GM23338 (cell line): ENCODE data around the gene VPS35. TPM values are rescaled to one million over a fixed set of nuclear protein-coding genes. Genes with fewer than 3 reads are reported as not detected.

Experiments
- ATAC-seq: fragments of 200-7000 bp; cut with Tn5 transposase; 3 replicates; pipeline ENCODE4 v1.9.1; 2020
- DNase-seq: peaks from one replicate; pipeline ENCODE4 v3.0.0-alpha.2; 2015; ENCODE audit warnings: low spot score
- H2AFZ ChIP-seq: fragments of 200-600 bp; sonication (generic); 2 replicates; pipeline ENCODE4 v1.8.0; 2016; ENCODE audit warnings: antibody characterized with exemption, mild to moderate bottlenecking, moderate library complexity
- H3F3A ChIP-seq: fragments of 200-600 bp; sonication (generic); replicated peaks from 2 replicates; pipeline ENCODE4 v1.8.0; 2017; ENCODE audit warnings: antibody characterized with exemption, mixed run types, low read depth
- H3K27ac ChIP-seq: fragments of 200-600 bp; sonication (generic); 2 replicates; pipeline ENCODE4 v1.6.1; 2016; ENCODE audit warnings: low read depth
- H3K27me3 ChIP-seq: fragments of 200-600 bp; sonication (generic); 2 replicates; pipeline ENCODE4 v1.8.0; 2016; ENCODE audit warnings: mild to moderate bottlenecking, mixed run types, moderate library complexity; ENCODE audit not compliant: insufficient read depth
- H3K36me3 ChIP-seq: fragments of 200-600 bp; sonication (generic); 2 replicates; pipeline ENCODE4 v1.8.0; 2016; ENCODE audit warnings: mild to moderate bottlenecking; ENCODE audit not compliant: insufficient read depth
- H3K4me1 ChIP-seq: fragments of 200-600 bp; sonication (generic); 2 replicates; pipeline ENCODE4 v1.8.0; 2016; ENCODE audit warnings: mild to moderate bottlenecking, moderate library complexity; ENCODE audit not compliant: insufficient read depth
- H3K4me2 ChIP-seq: fragments of 200-600 bp; sonication (generic); 2 replicates; pipeline ENCODE4 v1.7.1; 2017; ENCODE audit warnings: mixed run types
- H3K4me3 ChIP-seq: fragments of 200-600 bp; sonication (generic); 2 replicates; pipeline ENCODE4 v1.6.1; 2016; ENCODE audit warnings: mixed run types
- H3K79me2 ChIP-seq: fragments of 200-600 bp; sonication (generic); replicated peaks from 2 replicates; pipeline ENCODE4 v1.8.0; 2017; ENCODE audit warnings: mild to moderate bottlenecking; ENCODE audit not compliant: insufficient read depth
- H3K9me2 ChIP-seq: fragments of 200-600 bp; sonication (generic); 2 replicates; pipeline ENCODE4 v1.8.0; 2017; ENCODE audit not compliant: insufficient read depth
- H4K20me1 ChIP-seq: fragments of 200-600 bp; sonication (generic); replicated peaks from 2 replicates; pipeline ENCODE4 v1.8.0; 2017; ENCODE audit warnings: mild to moderate bottlenecking; ENCODE audit not compliant: insufficient read depth
- H3K27ac Mint-ChIP-seq: 2 replicates; pipeline ENCODE4 v1.8.0; 2020; ENCODE audit warnings: inconsistent platforms, mild to moderate bottlenecking, moderate library complexity, mixed read lengths
- H3K27me3 Mint-ChIP-seq: 3 replicates; pipeline ENCODE4 v1.8.0; 2022; ENCODE audit warnings: low read depth, mild to moderate bottlenecking, moderate library complexity, mixed read lengths, inconsistent platforms; ENCODE audit not compliant: insufficient read depth, poor library complexity
- H3K36me3 Mint-ChIP-seq: 3 replicates; pipeline ENCODE4 v1.8.0; 2021; ENCODE audit warnings: low read depth, mild to moderate bottlenecking, inconsistent platforms, moderate library complexity, mixed read lengths
- H3K4me1 Mint-ChIP-seq: 3 replicates; pipeline ENCODE4 v1.8.0; 2020; ENCODE audit warnings: mild to moderate bottlenecking, inconsistent platforms, mixed read lengths
- H3K4me3 Mint-ChIP-seq: 3 replicates; pipeline ENCODE4 v1.8.0; 2021; ENCODE audit warnings: moderate library complexity, mild to moderate bottlenecking, inconsistent platforms, mixed read lengths
- H3K9me3 Mint-ChIP-seq: 3 replicates; pipeline ENCODE4 v1.8.0; 2020; ENCODE audit warnings: moderate library complexity, mild to moderate bottlenecking, inconsistent platforms, mixed read lengths
- EZH2 ChIP-seq: fragments of 200-600 bp; sonication (generic); IDR thresholded peaks from one replicate; pipeline ENCODE4 v1.8.0; 2017; ENCODE audit warnings: antibody characterized with exemption, mild to moderate bottlenecking, low read depth; ENCODE audit not compliant: unreplicated experiment
- EZH2phosphoT487 ChIP-seq: fragments of 200-600 bp; sonication (generic); IDR thresholded peaks from one replicate; pipeline ENCODE4 v1.8.1; 2018; ENCODE audit warnings: antibody characterized with exemption; ENCODE audit not compliant: unreplicated experiment
- JUNB ChIP-seq: IDR thresholded peaks from one replicate; pipeline ENCODE4 v1.6.1; 2016; ENCODE audit warnings: antibody characterized with exemption; ENCODE audit not compliant: unreplicated experiment
- NANOG ChIP-seq: IDR thresholded peaks from 2 replicates; pipeline ENCODE4 v1.6.1; 2016; ENCODE audit warnings: antibody characterized with exemption, borderline replicate concordance
- POLR2AphosphoS5 ChIP-seq: IDR thresholded peaks from 2 replicates; pipeline ENCODE4 v1.6.1; 2016; ENCODE audit warnings: antibody characterized with exemption, low read depth
- ZNF114 ChIP-seq: fragments of 250-450 bp; sonication (Bioruptor Pico); IDR thresholded peaks from 2 replicates; pipeline ENCODE4 v1.5.0; 2020; ENCODE audit warnings: mild to moderate bottlenecking, moderate library complexity
- polyA plus RNA-seq: library from polyadenylated mRNA; unstranded; fragments of >200 nt; fragmentation: Nextera tagmentation; extraction: Ambion mirVana; gene quantifications from 2 replicates; pipeline ENCODE4 v1.2.1, GENCODE V29; 2016
- total RNA-seq: library from RNA; depleted of rRNA; stranded (reverse); fragments of >200 nt; shearing (Covaris generic); gene quantifications from 2 replicates; pipeline ENCODE4 v1.2.3, GENCODE V29; 2014
- TF ChIP-seq, protein P1 (sequence below): fragments of 250-450 bp; sonication (Bioruptor Pico); IDR thresholded peaks from 2 replicates; pipeline ENCODE4 v1.5.0; 2020; ENCODE audit warnings: mild to moderate bottlenecking, moderate library complexity
- TF ChIP-seq, protein P2 (sequence below): IDR thresholded peaks from 2 replicates; pipeline ENCODE4 v1.6.1; 2016; ENCODE audit warnings: antibody characterized with exemption

The VPS35 gene
- total and polyA plus RNA-seq, 2 experiments from 2014 or later: 31.1 to 40.0 TPM

DNA sequence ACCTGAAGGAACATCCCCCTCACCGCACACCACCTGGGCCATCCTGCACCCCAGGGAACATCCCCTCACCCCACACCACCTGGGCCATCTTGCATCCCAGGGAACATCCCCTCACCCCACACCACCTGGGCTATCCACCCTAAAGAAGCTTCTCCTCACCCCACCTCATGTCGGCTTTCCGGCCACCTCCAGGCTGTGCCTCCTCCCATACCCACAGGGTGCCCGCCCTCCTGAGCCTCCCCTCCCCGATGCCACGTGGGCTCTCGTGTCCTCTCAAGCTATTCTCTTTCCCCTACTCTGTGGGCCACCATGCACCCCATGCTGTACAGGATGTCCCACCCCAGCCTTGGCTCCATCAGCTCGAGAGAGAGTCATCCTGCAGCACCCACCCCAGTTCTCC, 41.1 kb upstream of the VPS35 start (continued):
- TF ChIP-seq, protein P1, sequence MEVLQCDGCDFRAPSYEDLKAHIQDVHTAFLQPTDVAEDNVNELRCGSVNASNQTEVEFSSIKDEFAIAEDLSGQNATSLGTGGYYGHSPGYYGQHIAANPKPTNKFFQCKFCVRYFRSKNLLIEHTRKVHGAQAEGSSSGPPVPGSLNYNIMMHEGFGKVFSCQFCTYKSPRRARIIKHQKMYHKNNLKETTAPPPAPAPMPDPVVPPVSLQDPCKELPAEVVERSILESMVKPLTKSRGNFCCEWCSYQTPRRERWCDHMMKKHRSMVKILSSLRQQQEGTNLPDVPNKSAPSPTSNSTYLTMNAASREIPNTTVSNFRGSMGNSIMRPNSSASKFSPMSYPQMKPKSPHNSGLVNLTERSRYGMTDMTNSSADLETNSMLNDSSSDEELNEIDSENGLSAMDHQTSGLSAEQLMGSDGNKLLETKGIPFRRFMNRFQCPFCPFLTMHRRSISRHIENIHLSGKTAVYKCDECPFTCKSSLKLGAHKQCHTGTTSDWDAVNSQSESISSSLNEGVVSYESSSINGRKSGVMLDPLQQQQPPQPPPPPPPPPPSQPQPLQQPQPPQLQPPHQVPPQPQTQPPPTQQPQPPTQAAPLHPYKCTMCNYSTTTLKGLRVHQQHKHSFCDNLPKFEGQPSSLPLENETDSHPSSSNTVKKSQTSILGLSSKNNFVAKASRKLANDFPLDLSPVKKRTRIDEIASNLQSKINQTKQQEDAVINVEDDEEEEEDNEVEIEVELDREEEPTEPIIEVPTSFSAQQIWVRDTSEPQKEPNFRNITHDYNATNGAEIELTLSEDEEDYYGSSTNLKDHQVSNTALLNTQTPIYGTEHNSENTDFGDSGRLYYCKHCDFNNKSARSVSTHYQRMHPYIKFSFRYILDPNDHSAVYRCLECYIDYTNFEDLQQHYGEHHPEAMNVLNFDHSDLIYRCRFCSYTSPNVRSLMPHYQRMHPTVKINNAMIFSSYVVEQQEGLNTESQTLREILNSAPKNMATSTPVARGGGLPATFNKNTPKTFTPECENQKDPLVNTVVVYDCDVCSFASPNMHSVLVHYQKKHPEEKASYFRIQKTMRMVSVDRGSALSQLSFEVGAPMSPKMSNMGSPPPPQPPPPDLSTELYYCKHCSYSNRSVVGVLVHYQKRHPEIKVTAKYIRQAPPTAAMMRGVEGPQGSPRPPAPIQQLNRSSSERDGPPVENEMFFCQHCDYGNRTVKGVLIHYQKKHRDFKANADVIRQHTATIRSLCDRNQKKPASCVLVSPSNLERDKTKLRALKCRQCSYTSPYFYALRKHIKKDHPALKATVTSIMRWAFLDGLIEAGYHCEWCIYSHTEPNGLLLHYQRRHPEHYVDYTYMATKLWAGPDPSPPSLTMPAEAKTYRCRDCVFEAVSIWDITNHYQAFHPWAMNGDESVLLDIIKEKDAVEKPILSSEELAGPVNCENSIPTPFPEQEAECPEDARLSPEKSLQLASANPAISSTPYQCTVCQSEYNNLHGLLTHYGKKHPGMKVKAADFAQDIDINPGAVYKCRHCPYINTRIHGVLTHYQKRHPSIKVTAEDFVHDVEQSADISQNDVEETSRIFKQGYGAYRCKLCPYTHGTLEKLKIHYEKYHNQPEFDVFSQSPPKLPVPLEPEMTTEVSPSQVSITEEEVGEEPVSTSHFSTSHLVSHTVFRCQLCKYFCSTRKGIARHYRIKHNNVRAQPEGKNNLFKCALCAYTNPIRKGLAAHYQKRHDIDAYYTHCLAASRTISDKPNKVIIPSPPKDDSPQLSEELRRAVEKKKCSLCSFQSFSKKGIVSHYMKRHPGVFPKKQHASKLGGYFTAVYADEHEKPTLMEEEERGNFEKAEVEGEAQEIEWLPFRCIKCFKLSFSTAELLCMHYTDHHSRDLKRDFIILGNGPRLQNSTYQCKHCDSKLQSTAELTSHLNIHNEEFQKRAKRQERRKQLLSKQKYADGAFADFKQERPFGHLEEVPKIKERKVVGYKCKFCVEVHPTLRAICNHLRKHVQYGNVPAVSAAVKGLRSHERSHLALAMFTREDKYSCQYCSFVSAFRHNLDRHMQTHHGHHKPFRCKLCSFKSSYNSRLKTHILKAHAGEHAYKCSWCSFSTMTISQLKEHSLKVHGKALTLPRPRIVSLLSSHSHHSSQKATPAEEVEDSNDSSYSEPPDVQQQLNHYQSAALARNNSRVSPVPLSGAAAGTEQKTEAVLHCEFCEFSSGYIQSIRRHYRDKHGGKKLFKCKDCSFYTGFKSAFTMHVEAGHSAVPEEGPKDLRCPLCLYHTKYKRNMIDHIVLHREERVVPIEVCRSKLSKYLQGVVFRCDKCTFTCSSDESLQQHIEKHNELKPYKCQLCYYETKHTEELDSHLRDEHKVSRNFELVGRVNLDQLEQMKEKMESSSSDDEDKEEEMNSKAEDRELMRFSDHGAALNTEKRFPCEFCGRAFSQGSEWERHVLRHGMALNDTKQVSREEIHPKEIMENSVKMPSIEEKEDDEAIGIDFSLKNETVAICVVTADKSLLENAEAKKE: no peak
- TF ChIP-seq ZNF114: no peak
- no peak for TF ChIP-seq POLR2AphosphoS5
- TF ChIP-seq EZH2: no peak
- no peak for TF ChIP-seq JUNB

DNA sequence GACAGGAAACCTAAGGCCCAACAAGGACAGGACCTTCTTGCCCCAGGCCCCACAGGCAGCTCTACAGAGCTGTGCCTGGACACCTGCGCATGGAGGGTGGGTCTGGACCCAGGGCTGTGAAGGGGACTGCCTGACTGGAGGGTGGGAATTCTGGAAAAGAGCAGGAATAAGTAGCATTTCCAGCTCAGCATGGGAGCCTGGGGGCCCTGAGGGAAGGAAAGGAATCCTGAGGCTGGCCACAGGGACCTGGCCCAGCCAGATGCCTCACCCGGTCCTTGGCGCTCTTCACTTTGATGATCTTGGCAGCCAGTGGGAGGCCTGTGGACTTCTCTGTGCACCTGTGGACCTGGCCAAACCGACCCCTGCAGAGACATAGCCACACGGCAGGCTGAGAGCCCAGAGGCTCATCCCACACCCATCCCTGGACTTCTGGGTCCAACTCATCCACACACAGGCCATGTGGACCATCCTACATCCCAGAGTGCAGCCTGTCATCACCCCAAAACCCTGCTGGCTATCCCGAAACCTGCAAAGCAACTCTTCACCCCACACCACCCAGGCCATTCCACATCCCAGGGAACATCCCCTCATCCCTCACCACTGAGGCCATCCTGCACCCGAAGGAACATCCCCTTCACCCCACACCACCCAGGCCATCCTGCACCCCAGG, 40.5 kb upstream of the VPS35 start:
- Mint-ChIP-seq H3K4me1 (no peaks in the 10 kb centered on the region), H3K36me3 (no peaks in the 10 kb centered on the region), H3K9me3 (peaks cover 8% of the 10 kb centered on the region; the same call in 2 of the 3 replicates), H3K27me3 (peaks cover 4% of the 10 kb centered on the region), H3K27ac (no peak overlapping the region), H3K4me3 (no peak overlapping the region)
- Histone ChIP-seq H3K4me1 (no peaks in the 10 kb centered on the region), H3K9me2 (no peaks in the 10 kb centered on the region), H3K36me3 (no peaks in the 10 kb centered on the region), H3K4me2 (no peak overlapping the region), H4K20me1 (no peaks in the 10 kb centered on the region), H3K4me3 (no peak overlapping the region), H3K79me2 (no peaks in the 10 kb centered on the region), H3K27ac (no peak overlapping the region), H3F3A (no peaks in the 10 kb centered on the region), H2AFZ (no peak overlapping the region), H3K27me3 (no peaks in the 10 kb centered on the region)
- no peak for ATAC-seq
- DNase-seq: no peak
- TF ChIP-seq EZH2: no peak
- TF ChIP-seq EZH2phosphoT487: no peak
- TF ChIP-seq ZNF114: no peak
- no peak for TF ChIP-seq POLR2AphosphoS5
- TF ChIP-seq, protein P1: no peak
- no peak for TF ChIP-seq NANOG
- TF ChIP-seq, protein P2, sequence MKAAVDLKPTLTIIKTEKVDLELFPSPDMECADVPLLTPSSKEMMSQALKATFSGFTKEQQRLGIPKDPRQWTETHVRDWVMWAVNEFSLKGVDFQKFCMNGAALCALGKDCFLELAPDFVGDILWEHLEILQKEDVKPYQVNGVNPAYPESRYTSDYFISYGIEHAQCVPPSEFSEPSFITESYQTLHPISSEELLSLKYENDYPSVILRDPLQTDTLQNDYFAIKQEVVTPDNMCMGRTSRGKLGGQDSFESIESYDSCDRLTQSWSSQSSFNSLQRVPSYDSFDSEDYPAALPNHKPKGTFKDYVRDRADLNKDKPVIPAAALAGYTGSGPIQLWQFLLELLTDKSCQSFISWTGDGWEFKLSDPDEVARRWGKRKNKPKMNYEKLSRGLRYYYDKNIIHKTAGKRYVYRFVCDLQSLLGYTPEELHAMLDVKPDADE: no peak
